ENCODE data around the gene WIF1.

DNA sequence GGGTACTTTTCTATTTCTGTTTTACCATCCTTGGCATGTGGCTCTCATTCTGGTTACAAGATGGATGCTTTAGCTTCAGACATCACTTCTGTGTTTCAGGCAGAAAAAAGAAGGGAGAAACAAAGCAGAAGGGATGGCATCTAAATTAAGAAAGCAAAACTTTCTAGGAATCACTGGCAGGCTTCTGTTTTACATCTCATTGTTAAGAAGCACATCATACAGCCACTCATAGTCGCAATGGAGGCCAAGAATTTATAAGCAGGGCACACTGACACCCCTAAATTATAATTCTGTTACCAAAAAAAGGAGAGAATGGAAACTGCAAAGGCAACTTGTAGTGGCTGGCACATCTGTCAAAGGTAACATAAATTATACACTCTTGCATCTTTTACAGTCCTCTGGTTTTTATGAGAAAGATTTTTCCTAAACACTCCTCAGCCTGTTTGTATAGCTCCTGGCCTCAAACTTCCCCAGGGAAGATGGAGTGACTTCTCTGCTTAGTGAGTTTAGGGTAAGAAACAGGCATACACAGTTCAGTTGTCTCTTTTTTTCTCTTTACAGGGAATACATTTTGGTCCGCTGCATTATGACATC, 26.3 kb upstream of the WIF1 start:
- TF ChIP-seq, protein P1, sequence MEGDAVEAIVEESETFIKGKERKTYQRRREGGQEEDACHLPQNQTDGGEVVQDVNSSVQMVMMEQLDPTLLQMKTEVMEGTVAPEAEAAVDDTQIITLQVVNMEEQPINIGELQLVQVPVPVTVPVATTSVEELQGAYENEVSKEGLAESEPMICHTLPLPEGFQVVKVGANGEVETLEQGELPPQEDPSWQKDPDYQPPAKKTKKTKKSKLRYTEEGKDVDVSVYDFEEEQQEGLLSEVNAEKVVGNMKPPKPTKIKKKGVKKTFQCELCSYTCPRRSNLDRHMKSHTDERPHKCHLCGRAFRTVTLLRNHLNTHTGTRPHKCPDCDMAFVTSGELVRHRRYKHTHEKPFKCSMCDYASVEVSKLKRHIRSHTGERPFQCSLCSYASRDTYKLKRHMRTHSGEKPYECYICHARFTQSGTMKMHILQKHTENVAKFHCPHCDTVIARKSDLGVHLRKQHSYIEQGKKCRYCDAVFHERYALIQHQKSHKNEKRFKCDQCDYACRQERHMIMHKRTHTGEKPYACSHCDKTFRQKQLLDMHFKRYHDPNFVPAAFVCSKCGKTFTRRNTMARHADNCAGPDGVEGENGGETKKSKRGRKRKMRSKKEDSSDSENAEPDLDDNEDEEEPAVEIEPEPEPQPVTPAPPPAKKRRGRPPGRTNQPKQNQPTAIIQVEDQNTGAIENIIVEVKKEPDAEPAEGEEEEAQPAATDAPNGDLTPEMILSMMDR (IDR thresholded peaks at IDR 0.05), result no peak
- no peak for TF ChIP-seq EP300 (IDR thresholded peaks at IDR 0.05)
